GM18867 (cell line): ENCODE results near the gene PRKAR1B.

Source experiments
- ATAC-seq: cut with Tn5 transposase; IDR thresholded peaks from one replicate; pipeline ENCODE4 v1.9.1; 2021; ENCODE audit warnings: mild to moderate bottlenecking, moderate library complexity; ENCODE audit not compliant: unreplicated experiment

The PRKAR1B gene

GRCh38 chr7:594212-594913, 132.7 kb downstream of the PRKAR1B start:
- ATAC-seq: no peak

GRCh38 chr7:593324-594115, 133.6 kb downstream of the PRKAR1B start:
- no peak for ATAC-seq

- no peak for ATAC-seq
These were observed 135.0 kb downstream of the PRKAR1B start for GRCh38 chr7:591856-592628.

GRCh38 chr7:590731-591551, 136.1 kb downstream of the PRKAR1B start:
- no peak for ATAC-seq

- ATAC-seq: no peak
These were observed 137.1 kb downstream of the PRKAR1B start for GRCh38 chr7:589781-590575.

GRCh38 chr7:587767-588166, 139.3 kb downstream of the PRKAR1B start:
- no peak for ATAC-seq

GRCh38 chr7:586494-586893, 140.6 kb downstream of the PRKAR1B start:
- no peak for ATAC-seq

- no peak for ATAC-seq
These were observed 141.2 kb downstream of the PRKAR1B start for GRCh38 chr7:585873-586272.

GRCh38 chr7:585229-585711, 141.8 kb downstream of the PRKAR1B start:
- ATAC-seq: no peak

- no peak for ATAC-seq
These were observed 142.3 kb downstream of the PRKAR1B start for GRCh38 chr7:584820-585219.

GRCh38 chr7:584122-584465, 143.0 kb downstream of the PRKAR1B start:
- no peak for ATAC-seq

GRCh38 chr7:583410-584121, 143.5 kb downstream of the PRKAR1B start:
- no peak for ATAC-seq

- ATAC-seq: no peak
These were observed 144.2 kb downstream of the PRKAR1B start for GRCh38 chr7:582931-583330.

GRCh38 chr7:582081-582835, 144.8 kb downstream of the PRKAR1B start:
- no peak for ATAC-seq

GRCh38 chr7:578386-578785, 148.7 kb downstream of the PRKAR1B start:
- ATAC-seq: no peak

GRCh38 chr7:577741-578370, 149.2 kb downstream of the PRKAR1B start:
- ATAC-seq: no peak

- no peak for ATAC-seq
These were observed 149.8 kb downstream of the PRKAR1B start for GRCh38 chr7:577278-577665.
